Testis (tissue), 3 donors: ENCODE results near the gene ZNF143. TPM values are rescaled to one million over a fixed set of nuclear protein-coding genes. Genes with fewer than 3 reads are reported as not detected.
A peak's percentile ranks its signal among the peaks of the same experiment; 100 is the strongest.
"Not testable (repeated sequence)": the region's sequence is repeated elsewhere in the genome, so short reads cannot be mapped to it uniquely, and the experiment has no call there.

Experiments used
- DNase-seq: peaks from one replicate; pipeline ENCODE4 v3.0.0-alpha.2; 2019
- H3K27ac ChIP-seq, 2 donors: fragments of 200-600 bp; sonication (generic); one replicate each; pipeline ENCODE4 v1.5.1; 2019
- H3K27me3 ChIP-seq: fragments of 200-600 bp; sonication (generic); one replicate; pipeline ENCODE4 v1.5.1; 2019
- H3K36me3 ChIP-seq: fragments of 200-600 bp; sonication (generic); one replicate; pipeline ENCODE4 v1.5.1; 2017; ENCODE audit warnings: low read depth; ENCODE audit errors: missing control alignments
- H3K4me1 ChIP-seq: fragments of 200-600 bp; sonication (generic); one replicate; pipeline ENCODE4 v1.5.1; 2019
- H3K4me3 ChIP-seq, 2 donors: fragments of 200-600 bp; sonication (generic); one replicate each; pipeline ENCODE4 v1.5.1; 2017 to 2019
- H3K9me3 ChIP-seq: fragments of 200-600 bp; sonication (generic); one replicate; pipeline ENCODE4 v1.5.1; 2017
- POLR2A ChIP-seq: fragments of 450-650 bp; IDR thresholded peaks from one replicate; pipeline ENCODE4 v1.6.1; 2017; ENCODE audit warnings: antibody characterized with exemption, mild to moderate bottlenecking, moderate library complexity
- WGBS, 2 donors: methylation state at CpG; one replicate each; pipeline ENCODE4 v1.1.5; 2018; 5-methylcytosine and 5-hydroxymethylcytosine counted together
- intact Hi-C: fragments of 100-400 bp; cut with DNase I; formaldehyde crosslinking; loops from one replicate; pipeline ENCODE4 v1.15.1; 2023; ENCODE audit warnings: low total_unique reads
- polyA plus RNA-seq: library from polyadenylated mRNA; stranded (reverse); fragments of 350-450 nt; fragmentation: Illumina TruSeq; extraction: RNeasy Lipid Tissue Mini Kit (QIAGEN cat#74804); gene quantifications from one replicate; pipeline ENCODE4 v1.2.3, GENCODE V29; 2014; ENCODE audit warnings: low read depth, low replicate concordance; ENCODE audit not compliant: insufficient read depth
- total RNA-seq, 2 donors: library from RNA; depleted of rRNA; stranded (reverse); fragments of >200 nt; gene quantifications; one replicate each; pipeline ENCODE4 v1.2.3, GENCODE V29; 2016
- TF ChIP-seq, protein P1 (sequence below), 3 experiments: fragments of 450-650 bp in 2 of 3; fragments of 200-600 bp in 1 of 3; sonication (generic) in 1 of 3; IDR thresholded peaks; one replicate each; pipeline ENCODE4 v1.5.1; 2016 to 2019; ENCODE audit warnings: antibody characterized with exemption in 3 of 3, mild to moderate bottlenecking in 2 of 3, moderate library complexity in 1 of 3

ZNF143 gene
- total and polyA plus RNA-seq, 3 donors from 2014 or later: 37.2 to 49.9 (median 43.6) TPM

GRCh38 chr11:9506489-9507276 is 45.9 kb downstream of the ZNF143 start:
- TF ChIP-seq, protein P1, sequence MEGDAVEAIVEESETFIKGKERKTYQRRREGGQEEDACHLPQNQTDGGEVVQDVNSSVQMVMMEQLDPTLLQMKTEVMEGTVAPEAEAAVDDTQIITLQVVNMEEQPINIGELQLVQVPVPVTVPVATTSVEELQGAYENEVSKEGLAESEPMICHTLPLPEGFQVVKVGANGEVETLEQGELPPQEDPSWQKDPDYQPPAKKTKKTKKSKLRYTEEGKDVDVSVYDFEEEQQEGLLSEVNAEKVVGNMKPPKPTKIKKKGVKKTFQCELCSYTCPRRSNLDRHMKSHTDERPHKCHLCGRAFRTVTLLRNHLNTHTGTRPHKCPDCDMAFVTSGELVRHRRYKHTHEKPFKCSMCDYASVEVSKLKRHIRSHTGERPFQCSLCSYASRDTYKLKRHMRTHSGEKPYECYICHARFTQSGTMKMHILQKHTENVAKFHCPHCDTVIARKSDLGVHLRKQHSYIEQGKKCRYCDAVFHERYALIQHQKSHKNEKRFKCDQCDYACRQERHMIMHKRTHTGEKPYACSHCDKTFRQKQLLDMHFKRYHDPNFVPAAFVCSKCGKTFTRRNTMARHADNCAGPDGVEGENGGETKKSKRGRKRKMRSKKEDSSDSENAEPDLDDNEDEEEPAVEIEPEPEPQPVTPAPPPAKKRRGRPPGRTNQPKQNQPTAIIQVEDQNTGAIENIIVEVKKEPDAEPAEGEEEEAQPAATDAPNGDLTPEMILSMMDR (IDR thresholded peaks at IDR 0.05): peak; percentile 82 to 93 (median 88)
- TF ChIP-seq POLR2A: no peak
- no peaks in the 10 kb centered on the region for H3K9me3 ChIP-seq
- H3K27me3 ChIP-seq: no peaks in the 10 kb centered on the region
- no peak overlapping the region for H3K27ac ChIP-seq
- no peaks in the 10 kb centered on the region for H3K36me3 ChIP-seq
- 45 to 63% methylated on average over 6 of the region's 6 CpGs for WGBS, 2 donors
- peak; percentile 86 for DNase-seq
- H3K4me3 ChIP-seq: no peak overlapping the region
- H3K4me1 ChIP-seq: no peaks in the 10 kb centered on the region
- intact Hi-C loops: no loop called here

- Histone ChIP-seq H3K27ac (no peak overlapping the region), H3K9me3 (no peaks in the 10 kb centered on the region), H3K4me3 (no peak overlapping the region), H3K4me1 (no peaks in the 10 kb centered on the region), H3K27me3 (no peaks in the 10 kb centered on the region), H3K36me3 (no peaks in the 10 kb centered on the region)
- 79 to 98% methylated on average over 1 of the region's 1 CpG for WGBS, 2 donors
- TF ChIP-seq, protein P1 (IDR thresholded peaks at IDR 0.05): no peak
- TF ChIP-seq POLR2A: no peak
- DNase-seq: no peak
- intact Hi-C loops: no loop called here
Measured at GRCh38 chr11:9507277-9507580, 46.4 kb downstream of the ZNF143 start.

GRCh38 chr11:9509041-9509440 is 48.2 kb downstream of the ZNF143 start:
- no peaks in the 10 kb centered on the region for H3K9me3 ChIP-seq
- WGBS, 2 donors: 91 to 97% methylated on average over 2 of the region's 2 CpGs

DNA sequence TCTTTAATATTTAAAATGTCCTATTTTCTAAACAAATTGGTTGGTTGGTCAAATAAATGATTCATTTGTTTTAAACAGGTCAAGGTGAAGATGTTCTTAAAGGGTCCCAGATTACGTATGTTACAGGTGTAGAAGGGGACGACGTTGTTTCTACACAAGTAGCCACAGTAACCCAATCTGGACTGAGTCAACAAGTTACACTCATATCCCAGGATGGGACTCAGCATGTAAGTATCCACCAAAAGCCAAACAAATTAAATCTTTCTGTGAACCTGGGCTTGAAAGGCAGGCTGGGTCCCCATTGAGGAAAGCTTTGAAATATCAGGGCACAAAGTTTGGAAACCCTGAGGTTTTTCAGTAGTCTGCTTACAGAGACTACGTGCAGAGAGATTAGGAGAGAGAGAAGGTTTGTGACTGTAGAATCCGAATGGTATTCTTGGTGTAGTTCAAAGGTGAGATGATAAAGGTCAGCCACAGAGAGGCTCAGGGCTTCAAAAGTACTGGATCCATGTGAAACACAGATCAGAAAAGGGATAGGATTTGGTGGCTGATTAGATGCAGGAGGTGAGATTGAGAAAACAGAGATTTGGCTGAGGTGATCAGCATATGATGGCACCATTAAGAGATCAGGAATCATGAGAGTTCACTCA is 51.7 kb downstream of the ZNF143 start:
- TF ChIP-seq, protein P1 (IDR thresholded peaks at IDR 0.05): no peak
- TF ChIP-seq POLR2A: no peak
- intact Hi-C loops: no loop called here
- no peaks in the 10 kb centered on the region for H3K36me3 ChIP-seq

More at GRCh38 chr11:9509041-9509440, 48.2 kb downstream of the ZNF143 start:
- H3K4me3 ChIP-seq: no peak overlapping the region
- DNase-seq: no peak
- H3K36me3 ChIP-seq: no peaks in the 10 kb centered on the region
- H3K4me1 ChIP-seq: no peaks in the 10 kb centered on the region
- H3K27me3 ChIP-seq: no peaks in the 10 kb centered on the region
- TF ChIP-seq, protein P1 (IDR thresholded peaks at IDR 0.05): no peak
- no peak for TF ChIP-seq POLR2A
- intact Hi-C loops: no loop called here
- H3K27ac ChIP-seq: no peak overlapping the region

DNA sequence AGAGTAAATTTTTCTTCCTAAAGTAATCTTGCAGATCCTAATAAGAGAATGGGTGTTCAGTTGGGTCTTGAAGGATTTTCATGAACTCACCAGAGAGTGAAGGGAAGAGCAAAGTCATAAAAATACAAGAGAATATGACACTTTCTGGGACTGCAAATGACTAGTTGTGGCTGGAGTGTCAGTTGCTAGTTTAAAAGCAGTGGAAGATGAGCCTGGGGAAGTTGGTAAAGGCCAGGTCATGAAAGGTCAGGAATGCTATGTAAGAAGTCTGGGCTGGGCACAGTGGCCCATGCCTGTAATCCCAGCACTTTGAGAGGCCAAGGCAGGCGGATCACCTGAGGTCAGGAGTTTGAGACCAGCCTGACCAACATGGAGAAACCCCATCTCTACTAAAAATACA is 53.8 kb downstream of the ZNF143 start:
- intact Hi-C loops, DNase-seq, H3K27me3 ChIP-seq, H3K4me3 ChIP-seq, H3K36me3 ChIP-seq, H3K9me3 ChIP-seq, H3K27ac ChIP-seq, H3K4me1 ChIP-seq: not testable (repeated sequence)
- 100% methylated on average over 1 of the region's 1 CpG for WGBS, 2 donors

More for the DNA sequence above, 51.7 kb downstream of the ZNF143 start:
- Histone ChIP-seq H3K4me3 (no peak overlapping the region), H3K4me1 (no peaks in the 10 kb centered on the region), H3K9me3 (no peaks in the 10 kb centered on the region), H3K27ac (no peak overlapping the region), H3K27me3 (no peaks in the 10 kb centered on the region)
- DNase-seq: no peak
- 91 to 94% methylated on average over 5 of the region's 5 CpGs for WGBS, 2 donors
